CD4-positive, alpha-beta T cell (primary cell): ENCODE results near the gene FBXL19. TPM values are rescaled to one million over a fixed set of nuclear protein-coding genes. Genes with fewer than 3 reads are reported as not detected.

Experiments
- ATAC-seq: fragments of 200-7000 bp; cut with Tn5 transposase; one replicate; pipeline ENCODE4 v1.10.0; 2022; ENCODE audit warnings: mild to moderate bottlenecking; ENCODE audit not compliant: poor library complexity
- CTCF ChIA-PET: fragments of 350-600 bp; sonication (Branson Sonifier 250); formaldehyde crosslinking; loops from one replicate; lab custom pipeline; 2021; ENCODE audit warnings: antibody characterized with exemption, inconsistent platforms; lab: Charles Lee
- POLR2A ChIA-PET: fragments of 350-600 bp; sonication (Branson Sonifier 250); formaldehyde crosslinking; loops from one replicate; lab custom pipeline; 2021; ENCODE audit warnings: antibody characterized with exemption, inconsistent platforms; lab: Charles Lee
- DNase-seq, 14 experiments: peaks; one replicate each; pipeline ENCODE4 v3.0.0-alpha.2; 2013 to 2020; ENCODE audit warnings: mixed read lengths in 2 of 14
- H3K27ac ChIP-seq, 2 donors: one replicate each; pipeline versions ENCODE4 v1.5.1 to v1.7.0; 2013; ENCODE audit warnings: low read length in 2 of 2, low read depth in 1 of 2, mild to moderate bottlenecking in 1 of 2
- H3K27me3 ChIP-seq, 2 experiments: 1 replicate in 1 of 2; 2 replicates in 1 of 2; pipeline versions ENCODE4 v1.6.1 to v1.7.0; 2013; ENCODE audit warnings: low read length in 2 of 2, control low read depth in 1 of 2, mild to moderate bottlenecking in 1 of 2, moderate library complexity in 1 of 2; ENCODE audit not compliant: insufficient read depth in 2 of 2, control insufficient read depth in 1 of 2
- H3K36me3 ChIP-seq: one replicate; pipeline ENCODE4 v1.6.1; 2013; ENCODE audit warnings: low read length, control low read depth; ENCODE audit not compliant: insufficient read depth
- H3K4me1 ChIP-seq: one replicate; pipeline ENCODE4 v1.6.1; 2013; ENCODE audit warnings: low read length, control low read depth; ENCODE audit not compliant: insufficient read depth
- H3K4me3 ChIP-seq: one replicate; pipeline ENCODE4 v1.5.1; 2013; ENCODE audit warnings: mild to moderate bottlenecking, low read length, moderate library complexity
- H3K9me3 ChIP-seq, 2 experiments: 1 replicate in 1 of 2; 2 replicates in 1 of 2; pipeline versions ENCODE4 v1.6.1 to v1.7.0; 2013; ENCODE audit warnings: low read length in 2 of 2, mild to moderate bottlenecking in 2 of 2, control low read depth in 1 of 2, moderate library complexity in 1 of 2; ENCODE audit not compliant: control insufficient read depth in 1 of 2, insufficient read depth in 1 of 2
- H3K27ac Mint-ChIP-seq: one replicate; pipeline ENCODE4 v1.8.0; 2020; ENCODE audit warnings: mixed read lengths
- H3K27me3 Mint-ChIP-seq: one replicate; pipeline ENCODE4 v1.8.0; 2021; ENCODE audit warnings: mixed read lengths
- H3K36me3 Mint-ChIP-seq: one replicate; pipeline ENCODE4 v1.8.0; 2021; ENCODE audit warnings: low read depth, mixed read lengths
- H3K4me1 Mint-ChIP-seq: one replicate; pipeline ENCODE4 v1.8.0; 2021; ENCODE audit warnings: low read depth, mixed read lengths
- H3K4me3 Mint-ChIP-seq: one replicate; pipeline ENCODE4 v1.8.0; 2020; ENCODE audit warnings: mild to moderate bottlenecking, mixed read lengths
- H3K9me3 Mint-ChIP-seq: one replicate; pipeline ENCODE4 v1.8.0; 2020; ENCODE audit warnings: mixed read lengths
- CTCF ChIP-seq: fragments of 200-600 bp; IDR thresholded peaks from one replicate; pipeline ENCODE4 v1.8.0; 2022; ENCODE audit warnings: antibody characterized with exemption, mild to moderate bottlenecking
- intact Hi-C, 2 experiments: fragments of 100-400 bp; cut with DNase I in 1 of 2; cut with micrococcal nuclease in 1 of 2; formaldehyde crosslinking; loops; one replicate each; pipeline versions ENCODE4 v1.15.1 to v1.9.0; 2023 to 2025; cut with DNase I, micrococcal nuclease
- total RNA-seq, 174 experiments: library from RNA in 2 of 174; stranded (reverse) in 2 of 174; gene quantifications; one replicate each; pipeline ENCODE4 v1.2.3 and lab custom pipeline; 2021 to 2026

The FBXL19 gene
- total RNA-seq, 2 experiments from 2014 or later, result 7.5 to 8.9 TPM

GRCh38 chr16:30876867-30877266, 46.5 kb upstream of the FBXL19 start:
- H3K27me3 ChIP-seq, result no peaks in the 10 kb centered on the region
- H3K27ac ChIP-seq, result peak overlapping the region; percentile 88 to 93
- H3K4me3 ChIP-seq, result peak overlapping the region; percentile 98
- POLR2A ChIA-PET, result interaction anchor here (4.2 kb wide), 1 partner anchor 25 kb away, joined by 93 read pairs; no protein-coding TSS in a partner anchor
- H3K4me1 ChIP-seq, result peaks cover 37% of the 10 kb centered on the region
- Mint-ChIP-seq H3K27ac (peak overlapping the region; percentile 98), H3K36me3 (peaks cover 54% of the 10 kb centered on the region), H3K9me3 (no peaks in the 10 kb centered on the region), H3K4me1 (peaks cover 32% of the 10 kb centered on the region), H3K4me3 (peak overlapping the region; percentile 96), H3K27me3 (no peaks in the 10 kb centered on the region)
- ATAC-seq (no peak), DNase-seq (peak in 1 of 14 experiments; percentile 25)
- TF ChIP-seq CTCF, result no peak
- H3K36me3 ChIP-seq, result peaks cover 17% of the 10 kb centered on the region
- no peaks in the 10 kb centered on the region for H3K9me3 ChIP-seq
- CTCF ChIA-PET, result interaction anchor here (1.8 to 5.7 kb wide), 2 partner anchors 26 to 32 kb away, joined by 9 to 47 read pairs; no protein-coding TSS in a partner anchor
- intact Hi-C loops, result loop anchor here in 1 of 2 experiments (1.0 kb wide), 1 partner anchor 25 kb away; no protein-coding TSS in a partner anchor

GRCh38 chr16:30882429-30883310, 40.7 kb upstream of the FBXL19 start:
- no peak overlapping the region for H3K4me3 Mint-ChIP-seq
- TF ChIP-seq CTCF, result no peak
- ATAC-seq, result no peak
- ChIA-PET POLR2A (interaction anchor here (0.6 to 1.3 kb wide), 2 partner anchors 8 to 19 kb away, joined by 3 read pairs; no protein-coding TSS in a partner anchor), CTCF (interaction anchor here (0.9 to 1.1 kb wide), 2 partner anchors 38 kb away, joined by 3 read pairs; no protein-coding TSS in a partner anchor)
- Histone ChIP-seq H3K4me3 (no peak overlapping the region), H3K27ac (no peak overlapping the region), H3K4me1 (peaks cover 18% of the 10 kb centered on the region), H3K9me3 (no peaks in the 10 kb centered on the region), H3K27me3 (no peaks in the 10 kb centered on the region), H3K36me3 (peaks cover 43% of the 10 kb centered on the region)
- H3K4me1 Mint-ChIP-seq, result peaks cover 15% of the 10 kb centered on the region
- H3K27me3 Mint-ChIP-seq, result no peaks in the 10 kb centered on the region
- intact Hi-C loops, result no loop called here
- no peak for DNase-seq
- no peak overlapping the region for H3K27ac Mint-ChIP-seq
- peaks cover 61% of the 10 kb centered on the region for H3K36me3 Mint-ChIP-seq
- no peaks in the 10 kb centered on the region for H3K9me3 Mint-ChIP-seq

- no peak overlapping the region for H3K27ac ChIP-seq
- H3K4me1 Mint-ChIP-seq, result peaks cover 15% of the 10 kb centered on the region
- H3K4me1 ChIP-seq, result peaks cover 18% of the 10 kb centered on the region
- ChIA-PET POLR2A (interaction anchor here (1.9 kb wide), 1 partner anchor 17 kb away, joined by 5 read pairs; no protein-coding TSS in a partner anchor), CTCF (no interaction called here)
- no peaks in the 10 kb centered on the region for H3K9me3 ChIP-seq
- no peak overlapping the region for H3K4me3 Mint-ChIP-seq
- DNase-seq (no peak), ATAC-seq (no peak)
- no peak for TF ChIP-seq CTCF
- intact Hi-C loops, result no loop called here
- H3K4me3 ChIP-seq, result no peak overlapping the region
- no peaks in the 10 kb centered on the region for H3K27me3 ChIP-seq
- peaks cover 61% of the 10 kb centered on the region for H3K36me3 Mint-ChIP-seq
- no peaks in the 10 kb centered on the region for H3K9me3 Mint-ChIP-seq
- H3K36me3 ChIP-seq, result peaks cover 51% of the 10 kb centered on the region
- no peaks in the 10 kb centered on the region for H3K27me3 Mint-ChIP-seq
- H3K27ac Mint-ChIP-seq, result no peak overlapping the region
Measured at GRCh38 chr16:30884760-30885159, 38.6 kb upstream of the FBXL19 start.
